ENCODE data around the gene SLC7A1.

SLC7A1 gene

DNA sequence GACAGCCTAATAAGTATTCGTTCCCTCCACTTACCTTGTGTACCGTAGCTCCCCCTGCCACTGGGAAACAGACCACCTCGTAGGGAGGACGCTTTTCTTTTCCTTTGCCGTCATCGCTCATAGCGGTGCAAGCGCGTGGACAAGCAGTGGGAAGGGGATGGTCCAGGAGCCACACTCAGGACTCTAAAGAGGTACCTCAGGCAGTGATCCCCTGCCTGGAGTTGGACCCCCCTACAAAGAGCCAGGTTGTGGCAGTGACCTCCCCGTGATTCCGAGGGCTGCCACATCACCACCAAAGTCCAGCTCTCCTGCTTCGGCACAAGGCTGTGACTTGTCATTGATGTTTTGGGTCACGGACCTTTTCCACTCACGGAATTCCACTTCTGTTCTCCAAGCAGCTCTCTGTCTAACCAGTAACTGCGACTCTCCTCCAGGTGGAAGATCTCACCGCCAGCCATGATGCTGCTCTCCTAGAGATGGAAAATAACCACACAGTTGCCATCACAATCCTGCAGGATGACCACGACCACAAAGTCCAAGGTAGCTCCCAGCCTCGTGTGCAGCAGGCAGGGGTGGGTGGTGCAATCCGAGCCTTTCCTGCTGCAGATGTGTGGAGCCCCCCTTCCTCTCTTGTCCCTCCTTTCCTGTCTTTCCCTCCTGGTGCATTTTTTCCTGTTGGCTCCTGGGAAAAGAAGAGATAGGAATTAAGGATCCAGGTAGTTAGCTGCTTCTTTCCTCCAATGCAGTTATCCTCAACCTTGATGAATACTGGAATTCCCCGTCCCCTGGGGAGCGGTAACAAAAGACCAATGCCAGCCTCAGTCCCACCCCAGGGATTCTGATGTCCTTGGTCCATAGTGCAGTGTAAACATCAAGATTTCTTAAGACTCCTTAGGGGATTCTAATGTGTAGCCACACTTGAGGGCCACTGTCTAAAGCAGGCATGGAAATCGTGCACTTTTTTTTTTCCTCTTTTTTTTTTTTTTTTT lies 107.7 kb downstream of the SLC7A1 start:
- peaks cover 8% of the 10 kb centered on the region; the same call in 1 of the 2 replicates for H3K27me3 ChIP-seq (ENCODE audit: insufficient read depth, low read length)
- peaks cover 7% of the 10 kb centered on the region for H3K4me1 ChIP-seq (ENCODE audit: insufficient read depth, low read length, severe bottlenecking)
- H3K79me2 ChIP-seq (ENCODE audit: insufficient read depth, low read length) = no peaks in the 10 kb centered on the region
- H3K9me2 ChIP-seq (ENCODE audit: low read depth, low read length) = no peaks in the 10 kb centered on the region
- no peak overlapping the region for H3K9ac ChIP-seq (ENCODE audit: low read length)
- H3K4me2 ChIP-seq (ENCODE audit: low read length) = no peak overlapping the region
- no peak overlapping the region for H3K27ac ChIP-seq (ENCODE audit: low read depth, low read length, poor library complexity, severe bottlenecking)
- no peaks in the 10 kb centered on the region for H3K9me3 ChIP-seq (ENCODE audit: low read length)
- no peak overlapping the region for H3K4me3 ChIP-seq (ENCODE audit: low read depth, low read length, poor library complexity, severe bottlenecking)
- no peaks in the 10 kb centered on the region for H4K20me1 ChIP-seq (ENCODE audit: insufficient read depth, low read length)
- no peaks in the 10 kb centered on the region for H3K36me3 ChIP-seq (ENCODE audit: insufficient read depth, low read length)
- H3F3A ChIP-seq (ENCODE audit: insufficient read depth, low read length) = no peaks in the 10 kb centered on the region
- no peak overlapping the region for H2AFZ ChIP-seq (ENCODE audit: low read length)
- TF ChIP-seq EZH2 (IDR thresholded peaks at IDR 0.05; ENCODE audit: borderline replicate concordance, low read length) = no peak
- TF ChIP-seq, protein P1, sequence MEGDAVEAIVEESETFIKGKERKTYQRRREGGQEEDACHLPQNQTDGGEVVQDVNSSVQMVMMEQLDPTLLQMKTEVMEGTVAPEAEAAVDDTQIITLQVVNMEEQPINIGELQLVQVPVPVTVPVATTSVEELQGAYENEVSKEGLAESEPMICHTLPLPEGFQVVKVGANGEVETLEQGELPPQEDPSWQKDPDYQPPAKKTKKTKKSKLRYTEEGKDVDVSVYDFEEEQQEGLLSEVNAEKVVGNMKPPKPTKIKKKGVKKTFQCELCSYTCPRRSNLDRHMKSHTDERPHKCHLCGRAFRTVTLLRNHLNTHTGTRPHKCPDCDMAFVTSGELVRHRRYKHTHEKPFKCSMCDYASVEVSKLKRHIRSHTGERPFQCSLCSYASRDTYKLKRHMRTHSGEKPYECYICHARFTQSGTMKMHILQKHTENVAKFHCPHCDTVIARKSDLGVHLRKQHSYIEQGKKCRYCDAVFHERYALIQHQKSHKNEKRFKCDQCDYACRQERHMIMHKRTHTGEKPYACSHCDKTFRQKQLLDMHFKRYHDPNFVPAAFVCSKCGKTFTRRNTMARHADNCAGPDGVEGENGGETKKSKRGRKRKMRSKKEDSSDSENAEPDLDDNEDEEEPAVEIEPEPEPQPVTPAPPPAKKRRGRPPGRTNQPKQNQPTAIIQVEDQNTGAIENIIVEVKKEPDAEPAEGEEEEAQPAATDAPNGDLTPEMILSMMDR (IDR thresholded peaks at IDR 0.05; ENCODE audit: low read length) = no peak

DNA sequence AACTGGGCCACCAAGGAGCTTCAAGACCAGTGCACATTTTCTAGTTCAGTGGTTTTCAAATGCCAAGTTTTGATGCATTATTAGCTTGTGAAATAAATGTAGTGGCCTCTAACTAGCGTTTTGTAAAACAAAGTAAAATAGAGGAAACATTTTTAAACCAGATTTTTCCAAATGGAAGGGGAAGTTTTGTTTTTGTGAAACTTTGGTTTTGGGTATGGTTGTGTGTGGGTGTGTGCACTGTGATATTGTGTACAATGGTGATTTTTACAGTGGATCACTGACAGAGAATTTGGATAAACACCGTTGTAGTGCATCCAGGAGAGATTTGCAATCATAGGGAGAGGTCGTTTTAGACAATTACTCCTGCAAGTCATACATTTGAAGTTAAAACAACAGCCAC lies 108.9 kb downstream of the SLC7A1 start:
- TF ChIP-seq, protein P1 (IDR thresholded peaks at IDR 0.05; ENCODE audit: low read length) = no peak
- no peak for TF ChIP-seq EZH2 (IDR thresholded peaks at IDR 0.05; ENCODE audit: borderline replicate concordance, low read length)
- H2AFZ ChIP-seq (ENCODE audit: low read length) = no peak overlapping the region
- no peaks in the 10 kb centered on the region for H3K36me3 ChIP-seq (ENCODE audit: insufficient read depth, low read length)
- no peak overlapping the region for H3K4me3 ChIP-seq (ENCODE audit: low read depth, low read length, poor library complexity, severe bottlenecking)
- no peaks in the 10 kb centered on the region for H4K20me1 ChIP-seq (ENCODE audit: insufficient read depth, low read length)
- no peaks in the 10 kb centered on the region for H3K9me3 ChIP-seq (ENCODE audit: low read length)
- no peaks in the 10 kb centered on the region for H3K9me2 ChIP-seq (ENCODE audit: low read depth, low read length)
- H3K4me2 ChIP-seq (ENCODE audit: low read length) = no peak overlapping the region
- no peak overlapping the region for H3K27ac ChIP-seq (ENCODE audit: low read depth, low read length, poor library complexity, severe bottlenecking)
- peaks cover 8% of the 10 kb centered on the region; the same call in 1 of the 2 replicates for H3K27me3 ChIP-seq (ENCODE audit: insufficient read depth, low read length)
- H3F3A ChIP-seq (ENCODE audit: insufficient read depth, low read length) = no peaks in the 10 kb centered on the region
- no peak overlapping the region for H3K9ac ChIP-seq (ENCODE audit: low read length)
- no peaks in the 10 kb centered on the region for H3K79me2 ChIP-seq (ENCODE audit: insufficient read depth, low read length)
- H3K4me1 ChIP-seq (ENCODE audit: insufficient read depth, low read length, severe bottlenecking) = peaks cover 7% of the 10 kb centered on the region

DNA sequence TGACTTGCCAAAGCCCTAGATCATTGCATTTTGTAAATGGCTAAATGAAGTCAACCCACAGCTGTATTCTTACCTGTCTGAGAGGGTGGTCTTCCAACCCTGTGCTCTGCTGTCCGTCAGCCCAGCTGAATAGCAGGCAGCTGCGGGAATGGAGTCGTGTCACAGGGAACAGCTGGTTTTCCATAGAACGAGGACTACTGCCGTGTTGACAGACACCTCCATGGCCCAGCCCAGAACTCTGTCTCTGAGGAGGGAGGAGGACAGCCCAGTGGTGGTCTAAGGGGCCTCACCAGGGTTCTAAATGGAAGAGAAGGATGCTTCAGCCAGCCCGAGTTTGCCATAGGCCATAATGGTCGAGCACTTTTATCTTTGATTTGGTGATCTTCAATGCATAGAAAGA lies 110.7 kb downstream of the SLC7A1 start:
- H3K79me2 ChIP-seq (ENCODE audit: insufficient read depth, low read length) = no peaks in the 10 kb centered on the region
- no peaks in the 10 kb centered on the region for H3K9me3 ChIP-seq (ENCODE audit: low read length)
- H3K27me3 ChIP-seq (ENCODE audit: insufficient read depth, low read length) = peaks cover 8% of the 10 kb centered on the region; the same call in 1 of the 2 replicates
- H2AFZ ChIP-seq (ENCODE audit: low read length) = no peak overlapping the region
- peaks cover 7% of the 10 kb centered on the region for H3K4me1 ChIP-seq (ENCODE audit: insufficient read depth, low read length, severe bottlenecking)
- no peak overlapping the region for H3K4me2 ChIP-seq (ENCODE audit: low read length)
- TF ChIP-seq, protein P1 (IDR thresholded peaks at IDR 0.05; ENCODE audit: low read length) = no peak
- TF ChIP-seq EZH2 (IDR thresholded peaks at IDR 0.05; ENCODE audit: borderline replicate concordance, low read length) = no peak
- H4K20me1 ChIP-seq (ENCODE audit: insufficient read depth, low read length) = no peaks in the 10 kb centered on the region
- no peak overlapping the region for H3K9ac ChIP-seq (ENCODE audit: low read length)
- H3K27ac ChIP-seq (ENCODE audit: low read depth, low read length, poor library complexity, severe bottlenecking) = no peak overlapping the region
- no peaks in the 10 kb centered on the region for H3K36me3 ChIP-seq (ENCODE audit: insufficient read depth, low read length)
- H3K4me3 ChIP-seq (ENCODE audit: low read depth, low read length, poor library complexity, severe bottlenecking) = no peak overlapping the region
- H3K9me2 ChIP-seq (ENCODE audit: low read depth, low read length) = no peaks in the 10 kb centered on the region
- H3F3A ChIP-seq (ENCODE audit: insufficient read depth, low read length) = no peaks in the 10 kb centered on the region
